ENCODE measurements around the gene SOX11. TPM values are rescaled to one million over a fixed set of nuclear protein-coding genes. Genes with fewer than 3 reads are reported as not detected.

SOX11 gene
- total RNA-seq, 1 donor = 0.54 TPM

DNA sequence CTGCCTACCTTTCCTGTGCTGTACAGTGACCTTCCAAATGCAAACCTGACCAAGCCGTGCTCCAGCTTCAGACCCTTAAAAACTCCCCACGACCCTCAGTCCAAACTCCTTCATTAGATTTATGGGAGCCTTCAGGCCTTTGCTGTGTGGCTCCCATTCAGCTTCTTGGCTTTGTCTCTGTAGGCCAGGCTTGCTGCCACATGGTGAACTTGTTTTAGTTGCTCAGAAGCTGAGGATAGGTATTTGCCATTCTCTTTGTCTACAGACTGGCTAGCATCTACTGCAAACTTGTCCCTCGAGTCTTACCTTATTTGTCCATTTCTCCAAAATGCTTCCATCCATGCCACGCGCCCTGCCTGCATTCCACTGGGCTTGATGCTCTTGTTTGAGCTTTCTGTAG lies 49.1 kb downstream of the SOX11 start:
- no peak overlapping the region for H3K4me3 ChIP-seq (ENCODE audit: low read depth, low read length)
- TF ChIP-seq, protein P1, sequence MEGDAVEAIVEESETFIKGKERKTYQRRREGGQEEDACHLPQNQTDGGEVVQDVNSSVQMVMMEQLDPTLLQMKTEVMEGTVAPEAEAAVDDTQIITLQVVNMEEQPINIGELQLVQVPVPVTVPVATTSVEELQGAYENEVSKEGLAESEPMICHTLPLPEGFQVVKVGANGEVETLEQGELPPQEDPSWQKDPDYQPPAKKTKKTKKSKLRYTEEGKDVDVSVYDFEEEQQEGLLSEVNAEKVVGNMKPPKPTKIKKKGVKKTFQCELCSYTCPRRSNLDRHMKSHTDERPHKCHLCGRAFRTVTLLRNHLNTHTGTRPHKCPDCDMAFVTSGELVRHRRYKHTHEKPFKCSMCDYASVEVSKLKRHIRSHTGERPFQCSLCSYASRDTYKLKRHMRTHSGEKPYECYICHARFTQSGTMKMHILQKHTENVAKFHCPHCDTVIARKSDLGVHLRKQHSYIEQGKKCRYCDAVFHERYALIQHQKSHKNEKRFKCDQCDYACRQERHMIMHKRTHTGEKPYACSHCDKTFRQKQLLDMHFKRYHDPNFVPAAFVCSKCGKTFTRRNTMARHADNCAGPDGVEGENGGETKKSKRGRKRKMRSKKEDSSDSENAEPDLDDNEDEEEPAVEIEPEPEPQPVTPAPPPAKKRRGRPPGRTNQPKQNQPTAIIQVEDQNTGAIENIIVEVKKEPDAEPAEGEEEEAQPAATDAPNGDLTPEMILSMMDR (IDR thresholded peaks at IDR 0.05; ENCODE audit: insufficient read depth, low read length) = no peak
- DNase-seq (ENCODE audit: low read depth) = no peak

DNA sequence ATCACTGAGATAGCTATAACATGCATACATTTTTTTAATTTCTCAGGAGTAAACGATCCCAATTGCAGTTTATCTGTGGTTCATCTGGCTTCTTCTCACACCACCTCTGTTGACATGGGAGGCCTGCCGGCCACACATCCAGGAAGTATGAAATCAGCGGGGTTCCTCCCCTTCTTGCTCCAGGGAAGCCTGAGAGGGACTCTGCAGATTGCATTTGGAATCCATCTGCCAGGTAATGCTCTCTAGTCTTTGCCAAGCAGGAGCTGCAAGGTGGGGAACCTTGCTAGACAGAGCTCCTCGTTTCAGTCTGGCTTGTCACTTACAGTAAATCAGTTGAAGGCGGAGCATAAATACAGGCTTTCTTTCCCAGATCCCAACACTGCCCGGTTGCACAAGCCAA lies 49.9 kb downstream of the SOX11 start:
- H3K4me3 ChIP-seq (ENCODE audit: low read depth, low read length) = no peak overlapping the region
- TF ChIP-seq, protein P1 (IDR thresholded peaks at IDR 0.05; ENCODE audit: insufficient read depth, low read length) = no peak
- no peak for DNase-seq (ENCODE audit: low read depth)

DNA sequence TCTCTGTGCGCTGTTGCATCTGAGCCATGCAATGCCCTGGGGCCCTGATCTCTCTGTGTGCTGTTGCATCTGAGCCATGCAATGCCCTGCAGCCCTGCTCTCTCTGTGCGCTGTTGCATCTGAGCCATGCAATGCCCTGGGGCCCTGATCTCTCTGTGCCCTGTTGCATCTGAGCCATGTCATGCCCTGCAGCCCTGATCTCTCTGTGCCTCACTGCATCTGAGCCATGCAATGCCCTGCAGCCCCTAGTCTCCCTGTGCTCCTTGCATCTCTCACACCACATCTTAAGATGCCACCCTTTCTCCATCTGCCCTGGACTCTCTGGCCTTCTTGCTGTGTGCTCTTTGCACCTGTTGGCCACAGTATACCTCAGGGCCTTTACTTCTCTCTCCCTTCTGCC lies 56.2 kb downstream of the SOX11 start:
- no peak for DNase-seq (ENCODE audit: low read depth)
- TF ChIP-seq, protein P1 (IDR thresholded peaks at IDR 0.05; ENCODE audit: insufficient read depth, low read length) = no peak
- no peak overlapping the region for H3K4me3 ChIP-seq (ENCODE audit: low read depth, low read length)

DNA sequence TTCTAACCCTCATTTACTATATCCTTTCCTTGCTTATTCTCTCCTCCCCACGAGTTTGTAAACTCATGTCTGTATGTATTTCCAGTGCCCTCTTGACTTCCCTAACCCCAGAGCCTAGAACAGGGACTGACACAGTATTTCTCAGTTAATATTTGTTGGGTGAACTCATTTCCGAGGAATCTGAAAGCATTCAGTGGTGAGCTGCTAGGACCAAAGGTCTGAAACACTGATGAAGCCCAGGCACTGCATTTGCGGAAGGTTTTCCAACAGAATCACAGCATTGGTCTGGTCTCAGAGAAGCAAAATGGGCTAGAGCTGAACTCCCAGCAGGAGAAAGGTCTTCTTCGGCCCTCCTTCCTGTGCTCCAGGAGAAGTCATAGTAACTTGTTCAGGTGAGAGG lies 56.8 kb downstream of the SOX11 start:
- H3K4me3 ChIP-seq (ENCODE audit: low read depth, low read length) = no peak overlapping the region
- no peak for DNase-seq (ENCODE audit: low read depth)
- TF ChIP-seq, protein P1 (IDR thresholded peaks at IDR 0.05; ENCODE audit: insufficient read depth, low read length) = no peak

DNA sequence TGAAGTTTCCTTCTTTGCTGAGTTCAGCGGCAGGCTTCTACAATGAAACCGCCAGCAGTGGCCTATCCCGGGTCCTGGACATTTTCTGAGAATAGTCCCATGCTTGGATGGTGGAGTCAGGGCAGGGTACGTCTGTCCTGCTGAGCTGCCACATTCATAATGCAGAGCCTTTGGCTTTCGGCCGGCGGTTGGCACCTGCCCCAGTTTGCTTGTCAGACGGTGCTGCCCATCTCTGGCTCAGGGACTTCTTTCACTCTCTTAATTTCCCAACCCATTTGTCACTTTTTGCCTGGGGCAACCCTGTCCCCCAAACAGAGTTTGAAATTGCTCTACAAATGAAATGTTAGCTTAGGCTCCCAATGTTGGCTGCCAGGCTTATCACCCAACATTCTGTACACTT lies 57.2 kb downstream of the SOX11 start:
- no peak overlapping the region for H3K4me3 ChIP-seq (ENCODE audit: low read depth, low read length)
- DNase-seq (ENCODE audit: low read depth) = no peak
- TF ChIP-seq, protein P1 (IDR thresholded peaks at IDR 0.05; ENCODE audit: insufficient read depth, low read length) = no peak

Measured in fibroblast of the aortic adventitia (primary cell).